Measurements from ENCODE around the gene EFHC1.
"Not testable (repeated sequence)": the region's sequence is repeated elsewhere in the genome, so short reads cannot be mapped to it uniquely, and the experiment has no call there.

Gene EFHC1

GRCh38 chr6:52399511-52400312 is 20.4 kb upstream of the EFHC1 start:
- DNase-seq: peak; percentile 65

GRCh38 chr6:52400313-52401041 is 19.7 kb upstream of the EFHC1 start:
- DNase-seq: no peak

GRCh38 chr6:52403086-52403485 is 17.1 kb upstream of the EFHC1 start:
- no peak for DNase-seq

- DNase-seq: no peak
Measured at GRCh38 chr6:52403627-52404026, 16.5 kb upstream of the EFHC1 start.

DNA sequence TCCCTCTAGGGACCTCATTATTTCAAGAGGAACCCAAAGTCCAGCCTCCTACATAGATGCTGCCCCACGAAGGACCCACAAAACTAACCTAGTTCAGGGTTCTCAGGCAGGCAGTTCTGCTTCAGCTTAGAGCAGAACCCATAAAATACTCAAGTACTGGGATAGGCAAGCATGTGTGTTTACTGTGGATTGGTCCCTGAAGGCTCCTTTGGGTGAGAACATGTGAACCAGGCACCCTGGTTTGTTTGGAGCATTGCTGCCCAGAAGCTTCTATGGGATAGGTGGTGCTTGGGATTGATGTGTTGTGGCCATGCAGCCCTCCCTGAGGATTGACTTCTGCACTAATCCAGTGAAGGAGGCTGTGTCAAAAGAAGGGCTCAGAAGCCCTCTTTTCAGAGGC is 14.9 kb upstream of the EFHC1 start:
- no peak for DNase-seq

DNA sequence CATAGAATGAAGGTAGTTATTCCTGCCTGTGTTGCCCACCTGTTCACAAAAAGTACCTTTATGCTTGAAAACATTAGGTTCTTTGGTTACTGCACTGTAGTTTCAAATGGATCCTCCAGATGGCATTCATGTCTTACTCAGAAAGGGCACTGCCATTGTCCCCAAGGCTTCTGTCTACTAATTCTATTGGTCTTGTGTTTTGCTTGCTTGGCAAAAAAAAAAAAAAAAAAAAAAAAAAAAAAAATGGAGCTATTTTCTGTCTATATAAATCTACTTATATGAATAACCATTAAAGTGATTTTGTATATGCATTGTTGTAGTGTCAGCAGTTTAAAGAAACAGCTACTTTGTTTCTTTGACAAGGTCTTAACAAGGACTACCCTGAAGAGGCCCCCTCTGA is 12.7 kb upstream of the EFHC1 start:
- no peak for DNase-seq

DNA sequence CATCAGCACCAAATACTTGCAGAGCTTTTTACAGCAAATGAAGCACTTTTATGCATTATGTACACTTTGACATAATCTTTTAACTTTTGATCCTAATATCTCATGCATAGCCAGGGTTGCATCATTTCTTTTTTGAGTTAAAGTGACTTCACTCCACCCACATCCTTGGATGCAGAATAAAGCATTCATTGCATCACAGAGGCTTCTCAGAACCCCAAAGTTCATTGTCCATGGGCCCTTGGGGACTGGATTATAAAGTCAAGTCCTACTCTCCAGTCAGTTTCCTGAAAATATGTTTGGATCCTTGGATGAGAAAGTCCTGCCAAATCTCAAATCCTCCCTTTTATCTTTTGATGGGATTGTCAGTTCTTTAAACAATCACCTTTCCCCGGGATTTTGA is 10.6 kb upstream of the EFHC1 start:
- DNase-seq: no peak

DNA sequence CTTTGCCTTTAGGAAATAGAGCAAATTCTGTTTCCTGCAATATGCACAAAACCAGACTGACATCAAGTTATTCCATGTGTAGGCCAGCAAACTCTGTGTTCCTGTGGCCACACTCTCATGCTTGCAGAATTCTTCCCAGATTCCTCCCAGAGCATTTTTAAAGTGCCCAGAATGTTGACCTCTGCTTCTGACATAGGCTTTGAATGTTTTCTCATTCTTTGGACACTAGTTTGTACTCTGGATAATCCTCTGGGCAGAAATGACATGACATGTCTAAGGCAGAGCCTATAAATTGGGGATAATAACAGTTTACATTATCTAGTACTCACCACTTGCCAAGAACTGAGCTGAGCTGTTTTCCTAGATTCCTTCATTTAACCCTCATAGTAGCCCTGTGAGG is 9.2 kb upstream of the EFHC1 start:
- no peak for DNase-seq

GRCh38 chr6:52411911-52412310 is 8.2 kb upstream of the EFHC1 start:
- DNase-seq: no peak

DNA sequence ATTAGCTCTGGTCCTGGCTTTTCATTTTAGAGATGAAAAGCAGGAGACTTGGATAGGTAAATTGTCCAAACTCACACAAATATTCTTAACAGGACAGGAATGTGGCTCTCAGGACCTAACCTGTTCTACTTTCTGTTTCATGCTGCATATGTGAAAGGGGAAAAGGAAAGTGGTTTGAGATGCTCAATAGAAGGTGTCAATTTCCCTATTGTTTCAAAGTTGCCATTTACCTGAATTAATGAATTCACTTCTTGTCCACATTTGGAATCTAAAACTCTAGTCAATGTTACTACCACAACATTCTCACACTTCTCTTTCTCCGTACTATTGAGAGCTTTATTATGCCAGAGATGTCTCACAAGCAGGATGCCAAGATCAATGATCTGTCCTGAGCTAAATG is 4.8 kb upstream of the EFHC1 start:
- no peak for DNase-seq

GRCh38 chr6:52415917-52416628 is 4.1 kb upstream of the EFHC1 start:
- DNase-seq: no peak

DNA sequence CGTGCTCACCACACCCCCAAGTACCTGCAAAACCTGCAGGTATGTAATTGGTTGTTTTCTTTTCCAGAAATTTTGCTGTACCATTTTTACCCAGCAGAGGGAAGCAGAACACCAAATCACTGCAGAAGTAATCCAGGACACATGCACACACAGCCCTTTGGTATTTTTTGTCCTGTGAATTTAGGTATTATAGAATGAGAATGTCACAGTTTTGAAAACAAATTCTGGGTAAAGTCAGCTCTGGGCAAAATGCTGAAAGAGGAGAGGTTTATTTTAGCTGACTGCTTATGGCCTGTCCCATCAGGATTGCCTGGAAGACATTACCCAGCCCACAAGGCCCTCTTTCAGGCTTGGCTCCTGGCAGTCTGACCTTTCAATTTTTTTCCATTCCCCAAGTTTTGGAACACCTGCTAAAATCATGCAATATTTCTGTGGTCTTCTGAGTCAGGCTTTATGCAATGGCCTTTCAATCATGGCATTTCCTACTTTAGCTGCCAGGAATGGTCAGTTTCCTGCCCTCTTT is 3.5 kb upstream of the EFHC1 start:
- no peak for DNase-seq

DNA sequence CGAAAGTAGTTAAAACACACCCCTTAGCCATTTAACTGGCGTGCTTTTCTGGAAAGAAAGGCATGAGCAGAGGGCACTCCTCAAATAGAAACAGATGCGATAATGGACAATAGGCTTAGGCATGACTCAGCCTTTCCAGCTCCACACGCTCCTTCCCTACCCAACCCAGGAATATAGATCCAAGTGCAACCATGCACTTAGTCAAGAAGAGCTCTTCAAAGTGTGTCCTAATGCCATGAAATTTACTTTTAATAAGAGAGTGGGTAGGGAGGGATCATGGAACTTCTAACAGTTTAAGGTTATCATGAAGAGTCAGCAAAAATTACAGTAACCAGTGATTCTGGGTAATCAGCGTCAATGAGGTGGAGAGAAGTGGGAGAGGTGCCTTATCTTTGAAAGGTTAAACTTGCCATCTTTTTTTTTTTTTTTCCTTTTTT is 2.4 kb upstream of the EFHC1 start:
- DNase-seq: peak; percentile 61

DNA sequence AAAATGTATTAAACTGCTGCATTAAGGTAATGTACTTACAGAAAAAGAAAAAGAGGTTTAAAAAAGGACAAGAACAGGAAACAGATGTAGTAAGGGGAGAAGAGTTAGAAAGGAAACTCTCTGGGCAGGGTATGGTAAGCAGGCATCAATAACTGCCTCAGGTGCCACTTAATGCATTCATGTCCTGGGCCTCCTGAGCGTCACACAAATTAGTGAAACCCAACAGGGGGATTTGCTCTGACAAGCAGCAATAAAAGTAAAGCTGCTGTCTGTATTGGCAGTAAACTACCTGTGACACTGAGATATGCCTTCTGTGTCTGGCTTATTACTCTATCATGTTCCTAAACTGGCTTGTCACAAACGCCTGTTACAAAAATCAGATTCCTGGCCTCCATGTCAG is 1.5 kb upstream of the EFHC1 start:
- no peak for DNase-seq

- peak; percentile 74 for DNase-seq
Measured at GRCh38 chr6:52420668-52421358, 671 bp downstream of the EFHC1 start.

- no peak for DNase-seq
Measured at GRCh38 chr6:52422156-52422555, 2.0 kb downstream of the EFHC1 start.

DNA sequence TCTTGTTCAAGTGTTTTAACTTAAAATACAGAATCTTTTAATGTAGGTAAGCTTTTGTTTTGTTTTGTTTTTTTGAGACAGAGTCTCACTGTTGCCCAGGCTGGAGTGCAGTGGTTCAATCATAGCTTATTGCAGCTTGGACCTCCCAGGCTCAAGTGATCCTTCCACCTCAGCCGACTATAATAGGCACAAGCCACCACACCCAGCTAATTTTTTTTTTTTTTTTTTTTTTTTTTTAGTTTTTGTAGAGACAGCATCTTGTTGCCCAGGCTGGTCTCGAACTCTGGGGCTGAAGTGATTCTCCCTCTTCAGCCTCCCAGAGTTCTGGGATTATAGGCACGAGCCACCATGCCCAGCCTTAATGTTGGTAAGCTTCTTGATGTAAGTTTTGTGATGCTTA is 3.3 kb downstream of the EFHC1 start:
- no peak for DNase-seq

- peak; percentile 88 for DNase-seq
Measured at GRCh38 chr6:52423971-52424381, 3.8 kb downstream of the EFHC1 start.

DNA sequence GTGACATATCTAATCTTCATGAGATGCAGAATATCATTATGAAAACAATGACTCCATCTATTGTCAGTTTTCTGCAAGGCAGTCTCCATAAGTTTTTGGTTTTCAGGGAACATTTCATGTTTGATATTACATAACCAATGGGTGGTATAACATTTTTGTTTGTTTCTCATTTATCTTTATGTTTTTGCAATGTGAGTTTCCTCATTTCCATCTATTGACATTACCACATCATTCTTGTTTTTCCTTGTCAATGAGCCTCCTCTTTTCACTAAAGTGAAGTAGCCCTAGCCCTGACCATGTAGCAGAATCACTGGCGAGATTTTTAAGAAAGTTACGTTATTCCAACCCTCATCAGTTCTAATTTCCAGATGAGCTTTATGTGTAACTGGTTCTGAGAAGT is 4.4 kb downstream of the EFHC1 start:
- DNase-seq: no peak

- no peak for DNase-seq
Measured at GRCh38 chr6:52426667-52427066, 6.5 kb downstream of the EFHC1 start.

- DNase-seq: not testable (repeated sequence)
Measured at GRCh38 chr6:52433294-52433693, 13.2 kb downstream of the EFHC1 start.

- no peak for DNase-seq
Measured at GRCh38 chr6:52435345-52435744, 15.2 kb downstream of the EFHC1 start.

GRCh38 chr6:52438926-52439325 is 18.8 kb downstream of the EFHC1 start:
- no peak for DNase-seq
